Measurements from ENCODE around the gene C2CD3. TPM values are rescaled to one million over a fixed set of nuclear protein-coding genes. Genes with fewer than 3 reads are reported as not detected.
"Not testable (repeated sequence)": the region's sequence is repeated elsewhere in the genome, so short reads cannot be mapped to it uniquely, and the experiment has no call there.

C2CD3 gene
- total and polyA plus RNA-seq, 5 donors: 10.1 to 19.1 (median 15.0) TPM

DNA sequence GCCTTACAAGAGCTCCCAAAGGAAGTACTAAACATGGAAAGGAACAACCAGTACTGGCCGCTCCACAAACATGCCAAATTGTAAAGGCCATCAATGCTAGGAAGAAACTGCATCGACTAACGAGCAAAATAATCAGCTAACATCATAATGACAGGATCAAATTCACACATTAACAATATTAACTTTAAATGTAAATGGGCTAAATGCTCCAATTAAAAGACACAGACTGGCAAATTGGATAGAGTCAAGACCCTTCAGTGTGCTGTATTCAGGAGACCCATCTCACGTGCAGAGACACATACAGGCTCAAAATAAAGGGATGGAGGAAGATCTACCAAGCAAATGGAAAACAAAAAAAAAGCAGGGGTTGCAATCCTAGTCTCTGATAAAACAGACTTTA is 109.2 kb downstream of the C2CD3 start:
- H3K4me1 ChIP-seq (ENCODE audit: control insufficient read depth, insufficient read depth, low read length); H3K27me3 ChIP-seq (ENCODE audit: control insufficient read depth, insufficient read depth); H3K4me3 ChIP-seq (ENCODE audit: low read length); H3K27ac ChIP-seq (ENCODE audit: low read length); DNase-seq; intact Hi-C loops (cut with DNase I); ATAC-seq; H3K9me3 ChIP-seq (ENCODE audit: control insufficient read depth, low read length): not testable (repeated sequence)
- 97% methylated on average over 4 of the region's 4 CpGs for WGBS

DNA sequence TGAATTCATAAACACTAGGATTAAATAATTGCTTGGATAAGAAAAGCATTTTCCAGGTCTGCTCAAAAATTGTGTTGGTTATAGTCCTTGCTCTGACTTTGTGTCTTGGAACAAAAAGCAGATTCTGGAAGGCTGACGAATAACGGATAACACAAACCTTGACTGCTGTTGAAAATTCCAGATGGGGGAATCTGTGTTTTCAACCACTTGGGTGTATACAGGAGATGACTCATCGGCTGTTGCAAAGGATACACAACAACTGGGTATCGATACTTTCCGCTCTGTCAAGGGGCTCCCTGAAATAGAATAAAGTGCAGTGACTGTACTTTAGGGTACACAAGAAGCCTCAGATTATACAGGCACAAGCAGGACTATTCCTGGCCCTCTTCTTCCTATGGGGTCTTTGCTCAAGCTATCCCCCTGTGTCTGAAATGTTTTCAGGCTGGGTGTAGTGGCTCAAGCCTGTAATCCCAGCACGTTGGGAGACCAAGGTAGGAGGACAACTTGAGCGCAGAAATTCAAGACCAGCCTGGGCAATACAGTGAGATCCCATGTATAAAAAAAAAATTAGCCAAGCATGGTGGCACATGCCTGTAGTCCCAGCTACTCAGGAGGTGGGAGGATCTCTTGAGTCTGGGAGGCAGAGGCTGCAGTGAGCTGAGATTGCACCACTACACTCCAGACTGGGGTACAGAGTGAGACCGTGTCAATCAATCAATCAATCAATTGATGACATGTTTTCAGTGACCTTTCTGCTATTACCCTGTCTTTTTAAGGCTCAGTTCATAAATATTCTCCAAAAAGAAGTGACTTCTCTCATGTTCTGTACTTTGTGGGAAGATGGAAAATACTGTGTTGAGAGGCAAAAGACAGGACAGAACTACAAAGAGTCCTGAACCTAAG is 113.3 kb downstream of the C2CD3 start:
- no peak for ATAC-seq
- WGBS: 83% methylated on average over 8 of the region's 8 CpGs
- intact Hi-C loops (cut with DNase I): no loop called here
- DNase-seq: no peak
- H3K27ac ChIP-seq (ENCODE audit: low read length): no peak overlapping the region
- no peaks in the 10 kb centered on the region for H3K27me3 ChIP-seq (ENCODE audit: control insufficient read depth, insufficient read depth)
- no peaks in the 10 kb centered on the region for H3K9me3 ChIP-seq (ENCODE audit: control insufficient read depth, low read length)
- no peaks in the 10 kb centered on the region for H3K4me1 ChIP-seq (ENCODE audit: control insufficient read depth, insufficient read depth, low read length)
- H3K4me3 ChIP-seq (ENCODE audit: low read length): no peak overlapping the region

DNA sequence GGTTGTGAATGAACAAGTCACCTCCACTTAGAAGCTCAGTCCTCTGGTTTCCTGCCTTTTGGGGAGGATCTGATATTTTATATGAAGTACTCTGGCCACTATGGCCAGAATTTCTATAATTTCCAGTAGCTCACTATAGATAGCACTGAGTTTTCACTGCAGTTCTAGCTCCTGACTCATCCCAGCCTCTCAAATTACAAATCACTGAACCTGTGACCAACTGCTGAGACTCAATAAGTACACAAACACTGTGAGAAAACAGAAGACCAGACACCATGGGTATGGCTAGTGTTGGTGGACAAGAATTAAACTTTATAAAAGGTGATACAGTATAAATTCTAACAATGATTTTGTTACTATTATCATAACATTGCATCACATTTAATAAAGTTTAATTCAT is 114.9 kb downstream of the C2CD3 start:
- Histone ChIP-seq H3K27me3 (ENCODE audit: control insufficient read depth, insufficient read depth) (no peaks in the 10 kb centered on the region), H3K4me1 (ENCODE audit: control insufficient read depth, insufficient read depth, low read length) (no peaks in the 10 kb centered on the region), H3K27ac (ENCODE audit: low read length) (no peak overlapping the region), H3K9me3 (ENCODE audit: control insufficient read depth, low read length) (no peaks in the 10 kb centered on the region), H3K4me3 (ENCODE audit: low read length) (no peak overlapping the region)
- DNase-seq: no peak
- intact Hi-C loops (cut with DNase I): no loop called here
- no peak for ATAC-seq

DNA sequence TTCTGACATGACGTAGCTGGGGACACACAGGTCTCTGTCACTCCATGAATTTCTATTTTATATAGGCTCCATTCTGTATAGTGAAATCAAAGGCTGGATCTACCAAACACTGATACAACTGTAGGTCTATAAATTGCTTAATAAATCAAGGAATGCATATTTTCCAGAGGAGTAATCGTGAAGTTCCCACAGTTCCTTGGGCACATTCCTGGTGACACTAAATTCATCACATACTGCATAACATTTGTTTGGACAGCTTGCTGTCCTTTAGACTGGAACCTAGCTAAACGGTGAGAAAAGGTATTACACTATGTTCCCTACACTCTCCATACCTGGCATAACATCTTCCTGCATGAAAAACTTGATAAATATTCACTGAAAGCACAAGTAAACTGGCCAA is 120.3 kb downstream of the C2CD3 start:
- DNase-seq: no peak
- intact Hi-C loops (cut with DNase I): no loop called here

DNA sequence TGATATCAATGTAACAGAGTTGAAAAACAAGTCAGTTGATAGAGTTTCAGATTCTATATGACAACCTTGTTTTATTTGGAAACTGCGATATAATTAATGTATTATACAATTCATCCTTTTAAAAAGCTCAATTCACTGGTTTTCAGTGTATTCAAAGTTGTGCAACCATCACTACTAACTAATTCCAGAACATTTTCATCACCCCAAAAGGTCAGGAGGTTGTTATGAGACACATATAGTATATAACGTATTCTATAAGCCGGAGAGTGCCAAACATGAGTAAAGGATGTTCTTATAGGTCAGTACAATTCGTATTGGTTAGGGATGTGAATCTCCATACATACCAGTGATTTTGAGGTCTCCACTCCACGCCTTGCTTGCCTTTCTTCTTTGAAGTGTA is 121.8 kb downstream of the C2CD3 start:
- WGBS: 95% methylated on average over 5 of the region's 5 CpGs
- intact Hi-C loops (cut with DNase I): no loop called here
- DNase-seq (no peak), ATAC-seq (no peak)
- Histone ChIP-seq H3K9me3 (ENCODE audit: control insufficient read depth, low read length) (no peaks in the 10 kb centered on the region), H3K27me3 (ENCODE audit: control insufficient read depth, insufficient read depth) (no peaks in the 10 kb centered on the region), H3K4me1 (ENCODE audit: control insufficient read depth, insufficient read depth, low read length) (no peaks in the 10 kb centered on the region), H3K27ac (ENCODE audit: low read length) (no peak overlapping the region), H3K4me3 (ENCODE audit: low read length) (no peak overlapping the region)

More for the DNA sequence above, 120.3 kb downstream of the C2CD3 start:
- Histone ChIP-seq H3K4me3 (ENCODE audit: low read length) (no peak overlapping the region), H3K4me1 (ENCODE audit: control insufficient read depth, insufficient read depth, low read length) (no peaks in the 10 kb centered on the region), H3K9me3 (ENCODE audit: control insufficient read depth, low read length) (no peaks in the 10 kb centered on the region), H3K27ac (ENCODE audit: low read length) (no peak overlapping the region), H3K27me3 (ENCODE audit: control insufficient read depth, insufficient read depth) (no peaks in the 10 kb centered on the region)
- ATAC-seq: no peak
- WGBS: 94% methylated on average over 3 of the region's 3 CpGs

DNA sequence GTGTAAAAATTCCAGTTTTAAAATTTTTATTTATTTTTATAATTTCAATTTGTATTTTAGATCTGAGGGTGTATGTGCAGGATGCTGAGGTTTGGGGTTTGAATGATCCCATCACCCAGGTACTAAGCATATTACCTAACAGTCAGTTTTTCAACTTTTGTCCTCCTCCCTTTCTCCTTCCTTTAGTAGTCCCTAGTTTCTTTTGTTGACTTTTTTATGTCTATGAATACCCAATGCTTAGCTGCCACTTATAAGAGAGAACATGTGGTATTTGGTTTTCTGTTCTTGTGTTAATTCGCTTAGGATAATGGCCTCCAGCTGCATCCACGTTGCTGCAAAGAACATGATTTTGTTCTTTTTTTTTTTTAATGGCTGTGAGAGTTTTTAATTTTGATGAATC is 126.3 kb downstream of the C2CD3 start:
- ATAC-seq: no peak
- 83% methylated on average over 2 of the region's 2 CpGs for WGBS
- Histone ChIP-seq H3K27ac (ENCODE audit: low read length) (no peak overlapping the region), H3K9me3 (ENCODE audit: control insufficient read depth, low read length) (no peaks in the 10 kb centered on the region), H3K27me3 (ENCODE audit: control insufficient read depth, insufficient read depth) (no peaks in the 10 kb centered on the region), H3K4me3 (ENCODE audit: low read length) (no peak overlapping the region), H3K4me1 (ENCODE audit: control insufficient read depth, insufficient read depth, low read length) (no peaks in the 10 kb centered on the region)
- intact Hi-C loops (cut with DNase I): no loop called here
- DNase-seq: no peak

DNA sequence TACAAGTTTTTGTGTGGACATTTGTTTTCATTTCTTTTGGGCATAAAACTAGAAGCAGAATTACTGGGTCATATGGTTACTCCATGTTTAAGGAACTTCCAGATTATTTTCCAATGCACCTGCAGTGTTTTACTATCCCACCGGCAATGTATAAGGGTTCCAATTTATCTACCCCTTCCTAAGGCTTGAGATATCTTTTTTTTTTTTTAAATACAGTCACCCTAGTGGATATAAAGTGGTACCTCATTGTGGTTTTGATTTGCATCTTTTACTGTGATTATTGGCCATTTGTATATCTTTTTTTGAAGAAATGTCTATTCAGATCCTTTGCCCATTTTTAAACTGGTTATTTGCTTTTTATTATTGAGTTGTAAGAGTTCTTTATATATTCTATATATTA is 127.4 kb downstream of the C2CD3 start:
- ATAC-seq: no peak
- H3K4me1 ChIP-seq (ENCODE audit: control insufficient read depth, insufficient read depth, low read length): no peaks in the 10 kb centered on the region
- no peak overlapping the region for H3K27ac ChIP-seq (ENCODE audit: low read length)
- whole genome bisulfite sequencing: 98% methylated on average over 1 of the region's 1 CpG
- DNase-seq: no peak
- intact Hi-C loops (cut with DNase I): no loop called here
- no peaks in the 10 kb centered on the region for H3K27me3 ChIP-seq (ENCODE audit: control insufficient read depth, insufficient read depth)
- no peak overlapping the region for H3K4me3 ChIP-seq (ENCODE audit: low read length)
- H3K9me3 ChIP-seq (ENCODE audit: control insufficient read depth, low read length): no peaks in the 10 kb centered on the region

DNA sequence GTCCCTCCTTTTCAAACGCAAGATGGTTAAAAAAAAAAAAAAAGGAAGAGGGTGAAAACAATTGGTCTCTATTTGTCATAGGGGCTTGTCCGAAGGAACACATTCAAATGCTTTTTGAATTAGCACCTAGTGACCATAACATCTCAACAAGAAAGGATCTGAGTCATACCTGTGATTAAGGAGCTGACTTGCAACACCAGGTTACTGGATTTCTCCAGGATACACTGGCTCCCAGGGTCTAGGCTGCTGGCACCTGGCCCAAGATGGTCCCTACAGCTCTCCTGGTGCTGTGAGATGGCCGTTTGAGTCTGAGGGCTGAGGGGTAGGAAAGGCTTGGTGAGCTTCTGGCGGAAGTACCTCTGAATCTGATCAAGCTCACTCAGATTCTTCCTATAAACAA is 133.5 kb downstream of the C2CD3 start:
- WGBS: 86% methylated on average over 4 of the region's 4 CpGs
- ATAC-seq (no peak), DNase-seq (no peak)
- no peaks in the 10 kb centered on the region for H3K9me3 ChIP-seq (ENCODE audit: control insufficient read depth, low read length)
- no peak overlapping the region for H3K4me3 ChIP-seq (ENCODE audit: low read length)
- no peak overlapping the region for H3K27ac ChIP-seq (ENCODE audit: low read length)
- no peaks in the 10 kb centered on the region for H3K27me3 ChIP-seq (ENCODE audit: control insufficient read depth, insufficient read depth)
- H3K4me1 ChIP-seq (ENCODE audit: control insufficient read depth, insufficient read depth, low read length): no peaks in the 10 kb centered on the region
- intact Hi-C loops (cut with DNase I): loop anchor here in 1 of 4 donors (10.0 kb wide), 1 partner anchor 73 kb away; no protein-coding TSS in a partner anchor

DNA sequence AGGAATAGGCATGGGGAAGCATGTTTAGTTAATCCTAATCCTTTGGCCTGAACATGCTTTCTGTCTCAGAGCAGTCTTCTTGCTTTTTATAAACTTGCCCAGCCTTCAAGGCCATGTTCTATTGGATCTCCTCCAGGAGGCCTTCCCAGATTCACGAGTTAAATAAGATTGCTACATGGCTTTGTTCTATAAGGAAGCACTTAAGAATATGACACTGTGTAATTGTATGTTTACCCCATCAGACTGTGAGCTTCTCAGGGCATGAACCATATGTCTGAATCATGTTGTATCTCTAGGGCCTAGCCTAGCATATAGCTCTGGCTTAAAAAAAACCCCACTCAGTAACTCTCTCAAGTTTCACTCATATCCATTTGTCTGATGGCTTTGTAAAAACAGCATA is 135.5 kb downstream of the C2CD3 start:
- H3K27ac ChIP-seq (ENCODE audit: low read length): no peak overlapping the region
- H3K4me3 ChIP-seq (ENCODE audit: low read length): no peak overlapping the region
- H3K27me3 ChIP-seq (ENCODE audit: control insufficient read depth, insufficient read depth): no peaks in the 10 kb centered on the region
- intact Hi-C loops (cut with DNase I): loop anchor here in 1 of 4 donors (10.0 kb wide), 1 partner anchor 70 kb away; no protein-coding TSS in a partner anchor
- WGBS: 89% methylated on average over 1 of the region's 1 CpG
- DNase-seq (no peak), ATAC-seq (no peak)
- H3K9me3 ChIP-seq (ENCODE audit: control insufficient read depth, low read length): no peaks in the 10 kb centered on the region
- no peaks in the 10 kb centered on the region for H3K4me1 ChIP-seq (ENCODE audit: control insufficient read depth, insufficient read depth, low read length)

DNA sequence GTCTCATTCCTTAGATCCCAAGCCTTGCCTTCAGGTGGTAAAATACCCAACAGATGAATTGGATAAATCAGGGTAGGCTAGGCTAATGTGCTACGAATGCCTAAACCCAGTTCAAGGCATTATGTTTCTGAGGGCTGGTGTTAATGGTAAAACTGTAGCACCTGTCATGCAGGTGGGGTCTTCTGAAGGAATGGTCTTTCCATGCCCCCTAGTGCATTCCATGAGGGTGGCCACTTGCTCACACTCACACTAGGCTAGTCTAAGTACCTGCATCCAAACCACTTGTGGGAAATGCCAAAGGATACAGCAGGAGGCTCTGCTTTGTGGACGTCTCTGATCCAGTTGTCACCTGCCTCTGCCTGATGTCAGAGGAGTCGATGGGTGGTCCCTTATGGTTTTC is 137.8 kb downstream of the C2CD3 start:
- no peak for ATAC-seq
- H3K27me3 ChIP-seq (ENCODE audit: control insufficient read depth, insufficient read depth): no peaks in the 10 kb centered on the region
- H3K4me3 ChIP-seq (ENCODE audit: low read length): no peak overlapping the region
- intact Hi-C loops (cut with DNase I): loop anchor here in 1 of 4 donors (10.0 kb wide), 1 partner anchor 68 kb away; no protein-coding TSS in a partner anchor
- no peak overlapping the region for H3K27ac ChIP-seq (ENCODE audit: low read length)
- H3K4me1 ChIP-seq (ENCODE audit: control insufficient read depth, insufficient read depth, low read length): no peaks in the 10 kb centered on the region
- 94% methylated on average over 3 of the region's 3 CpGs for WGBS
- DNase-seq: no peak
- no peaks in the 10 kb centered on the region for H3K9me3 ChIP-seq (ENCODE audit: control insufficient read depth, low read length)

DNA sequence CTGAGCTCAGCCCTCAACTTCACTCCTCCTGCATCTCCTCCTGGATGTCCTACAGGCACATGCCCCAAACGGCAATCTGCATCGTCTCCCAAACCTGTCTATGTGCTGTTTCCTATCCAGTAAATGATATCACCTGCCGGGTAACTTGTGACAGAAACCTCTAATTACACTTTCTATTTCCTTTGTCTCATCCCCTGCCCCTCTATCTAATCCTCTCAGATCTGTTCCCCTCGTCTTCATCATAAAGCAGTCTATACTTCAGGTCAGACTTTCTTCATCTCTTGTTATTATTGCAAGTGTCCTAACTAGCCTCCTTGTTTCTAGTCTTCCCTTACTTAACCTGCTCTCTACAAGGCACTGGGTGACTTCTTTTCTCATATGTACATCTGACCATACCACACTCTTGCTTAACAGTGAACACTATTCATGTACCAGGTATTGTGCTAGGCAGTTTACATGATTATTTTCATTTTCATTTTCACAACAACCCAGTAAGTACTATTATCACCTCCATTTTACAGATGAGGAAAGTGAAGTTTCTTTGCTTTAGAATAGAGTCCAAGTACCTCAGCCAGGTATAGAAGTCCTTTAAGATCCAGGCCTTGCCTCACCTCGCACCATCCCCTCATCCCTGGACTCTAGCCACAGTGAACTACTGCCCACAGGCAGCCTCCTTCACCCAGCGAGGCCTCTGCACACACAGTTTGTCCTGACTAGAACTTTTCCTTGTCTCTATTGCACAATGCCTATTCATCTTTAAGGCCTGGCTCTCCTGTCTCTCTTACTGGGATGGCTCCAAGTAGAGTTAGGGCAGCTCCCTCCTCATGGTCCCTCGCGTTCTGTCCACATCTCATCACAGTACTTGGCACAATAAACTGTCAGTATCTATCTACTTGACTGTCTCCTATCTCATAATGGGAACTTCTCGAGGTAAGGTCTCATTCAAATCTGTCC is 139.8 kb downstream of the C2CD3 start:
- no peak for ATAC-seq
- Histone ChIP-seq H3K9me3 (ENCODE audit: control insufficient read depth, low read length) (no peaks in the 10 kb centered on the region), H3K4me3 (ENCODE audit: low read length) (no peak overlapping the region), H3K27ac (ENCODE audit: low read length) (no peak overlapping the region), H3K27me3 (ENCODE audit: control insufficient read depth, insufficient read depth) (no peaks in the 10 kb centered on the region), H3K4me1 (ENCODE audit: control insufficient read depth, insufficient read depth, low read length) (no peaks in the 10 kb centered on the region)
- intact Hi-C loops (cut with DNase I): loop anchor here in 1 of 4 donors (10.0 kb wide), 1 partner anchor 66 kb away; no protein-coding TSS in a partner anchor
- no peak for DNase-seq
- whole genome bisulfite sequencing: 76% methylated on average over 9 of the region's 9 CpGs

Measured in right cardiac atrium (tissue), 5 donors.